Stimulated activated CD8-positive, alpha-beta memory T cell treated with anti-CD3 and anti-CD28 coated beads, Interleukin-2, amount 100 ng/mL, for 1 hour (primary cell): ENCODE data around the gene C1QL3.

ENCODE experiments used
- DNase-seq, 2 donors: peaks; one replicate each; pipeline ENCODE4 v3.0.0-alpha.2; 2020; ENCODE audit warnings: low read depth in 2 of 2

C1QL3 gene

DNA sequence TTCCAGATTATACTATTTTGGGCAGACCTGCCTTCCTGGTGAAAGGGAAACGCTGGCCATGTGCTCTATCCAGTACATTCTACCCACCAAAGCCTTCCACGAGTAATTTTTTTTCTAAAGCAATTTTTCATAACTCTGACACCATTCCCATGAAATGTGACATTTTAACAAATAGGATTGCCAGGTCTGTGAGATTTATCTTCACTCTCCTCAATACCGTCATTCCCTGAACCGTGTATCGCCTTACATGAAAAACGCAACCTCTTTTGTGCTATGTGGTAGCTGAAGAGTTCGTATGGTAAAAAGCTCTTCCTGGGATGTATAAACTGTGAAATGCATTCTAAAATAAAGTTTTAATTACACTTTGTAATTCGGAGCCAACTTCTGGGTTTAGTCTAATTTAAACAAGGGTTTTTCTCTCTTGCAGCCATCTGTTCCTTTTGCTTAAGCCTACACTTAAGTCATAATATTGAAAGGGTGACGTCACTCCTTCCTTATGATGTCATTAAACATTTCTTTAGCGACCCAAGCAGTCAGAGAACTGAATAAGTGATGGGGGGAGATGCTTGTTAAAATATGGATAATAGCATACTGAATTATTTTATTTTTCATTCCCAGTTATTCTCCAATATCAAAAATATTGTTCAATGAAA is 27.7 kb downstream of the C1QL3 start:
- no peak for DNase-seq

DNA sequence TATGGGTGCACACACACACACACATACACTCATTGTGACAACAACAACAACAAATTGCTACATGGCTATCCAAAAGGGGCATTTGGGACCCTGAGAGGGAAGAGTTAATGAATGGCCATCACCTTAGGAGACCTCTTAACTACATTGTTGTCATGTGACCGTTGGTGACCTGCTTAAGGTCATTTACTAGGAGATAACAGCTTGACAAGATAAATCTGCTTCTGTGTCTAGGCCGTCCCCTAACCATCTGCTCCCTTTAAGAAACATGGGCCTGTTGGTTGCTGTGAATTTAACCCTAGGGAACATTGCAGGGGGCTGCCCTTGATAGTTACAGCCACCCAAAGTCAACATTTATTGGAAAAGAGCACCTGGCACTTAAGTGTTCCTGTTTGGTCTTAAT is 29.7 kb downstream of the C1QL3 start:
- DNase-seq, result no peak

DNA sequence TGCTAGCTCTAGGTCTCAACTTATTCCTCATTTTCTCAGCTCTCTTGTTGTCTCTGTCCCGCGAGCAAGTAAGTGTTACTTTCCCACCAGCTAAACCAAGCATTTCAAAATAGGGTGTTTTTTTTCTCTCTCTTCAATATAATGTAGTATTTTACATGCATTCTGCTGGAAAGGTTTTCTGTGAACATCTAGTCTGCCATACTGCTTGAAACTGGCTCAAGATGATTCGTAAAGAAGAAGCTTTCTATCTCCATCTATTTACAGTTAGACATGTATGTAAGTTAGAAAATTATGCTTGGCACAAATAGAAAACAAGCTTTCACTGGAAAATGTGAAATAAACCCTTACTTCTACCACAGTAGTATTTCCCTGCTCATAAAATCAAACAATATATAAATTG is 31.2 kb downstream of the C1QL3 start:
- no peak for DNase-seq

DNA sequence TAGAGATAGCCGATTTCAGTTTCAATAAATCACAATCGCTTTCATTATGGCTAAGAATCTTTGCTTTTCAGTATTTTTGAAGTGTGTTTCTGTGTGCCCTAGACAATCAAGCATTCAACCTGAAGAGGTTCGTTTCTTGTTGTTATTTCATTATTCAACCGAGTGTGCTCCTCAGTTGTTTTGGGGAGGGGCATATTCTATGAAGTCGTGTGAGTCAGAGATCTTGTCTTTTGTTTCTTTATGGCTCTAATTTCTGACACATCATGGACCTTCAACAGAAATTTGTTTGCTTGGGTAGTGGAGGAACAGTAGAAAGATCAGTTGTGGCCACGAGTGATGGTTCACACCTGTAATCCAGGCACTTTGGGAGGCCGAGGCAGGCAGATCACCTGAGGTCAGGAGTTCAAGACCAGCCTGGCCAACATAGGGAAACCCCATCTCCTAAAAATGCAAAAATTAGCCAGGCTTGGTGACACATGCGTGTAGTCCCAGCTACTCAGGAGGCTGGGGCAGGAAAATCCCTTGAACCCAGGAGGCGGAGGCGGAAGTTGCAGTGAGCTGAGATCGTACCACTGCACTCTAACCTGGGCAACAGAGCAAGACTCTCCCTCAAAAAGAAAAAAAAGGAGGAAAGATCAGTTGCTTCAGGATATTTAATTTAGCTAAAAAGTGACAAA is 38.3 kb downstream of the C1QL3 start:
- no peak for DNase-seq

DNA sequence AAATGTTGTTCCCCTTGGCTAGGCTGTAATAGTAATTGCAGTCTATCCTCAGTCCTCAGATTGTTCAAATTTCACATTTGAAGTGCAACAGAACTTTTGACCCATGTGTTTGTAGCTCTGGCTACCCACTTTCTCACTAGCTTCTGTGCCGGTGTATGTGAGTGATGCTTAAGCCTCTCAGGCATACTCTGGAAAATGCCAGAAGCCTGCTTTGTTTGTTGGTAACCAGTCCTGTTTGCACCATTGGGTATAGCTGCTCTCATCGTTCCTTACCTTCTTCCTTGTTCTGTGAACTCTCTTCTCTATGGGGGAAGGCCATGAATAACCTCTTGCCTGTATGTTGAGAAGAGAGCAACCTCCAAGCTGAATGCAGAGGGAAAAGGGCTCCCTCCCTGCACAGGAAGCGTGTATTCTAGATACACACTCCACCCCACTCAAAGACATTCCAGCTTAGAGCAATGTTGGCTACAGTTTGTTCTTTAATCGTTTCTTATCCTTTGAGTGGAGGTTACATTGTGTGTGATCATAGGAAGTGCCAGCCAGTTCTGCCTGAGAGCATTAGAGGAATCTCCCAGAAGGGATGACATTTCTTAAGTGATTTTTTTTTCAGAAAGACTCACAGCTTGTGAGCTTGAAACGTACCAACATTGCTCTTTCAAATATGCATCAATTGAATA is 40.5 kb downstream of the C1QL3 start:
- DNase-seq, result no peak

DNA sequence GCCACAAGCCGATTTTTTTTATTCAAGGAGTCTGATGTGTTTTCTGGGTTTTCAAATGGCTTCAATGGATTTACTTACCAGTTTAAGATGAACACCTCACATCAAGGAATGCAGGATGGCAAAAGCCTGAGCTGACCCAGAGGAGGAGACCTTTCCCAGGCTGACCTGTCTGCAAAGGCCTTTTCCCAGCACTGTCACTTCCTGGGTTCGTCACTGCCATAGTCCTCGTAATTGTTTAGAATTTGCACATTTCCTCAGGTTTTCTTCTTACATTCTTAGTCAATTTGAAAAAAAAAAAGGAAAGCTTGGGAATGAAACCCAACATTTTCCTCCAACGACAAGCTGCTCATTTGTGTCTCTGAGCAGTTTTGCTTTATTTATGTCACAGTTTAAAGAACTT is 42.9 kb downstream of the C1QL3 start:
- no peak for DNase-seq

DNA sequence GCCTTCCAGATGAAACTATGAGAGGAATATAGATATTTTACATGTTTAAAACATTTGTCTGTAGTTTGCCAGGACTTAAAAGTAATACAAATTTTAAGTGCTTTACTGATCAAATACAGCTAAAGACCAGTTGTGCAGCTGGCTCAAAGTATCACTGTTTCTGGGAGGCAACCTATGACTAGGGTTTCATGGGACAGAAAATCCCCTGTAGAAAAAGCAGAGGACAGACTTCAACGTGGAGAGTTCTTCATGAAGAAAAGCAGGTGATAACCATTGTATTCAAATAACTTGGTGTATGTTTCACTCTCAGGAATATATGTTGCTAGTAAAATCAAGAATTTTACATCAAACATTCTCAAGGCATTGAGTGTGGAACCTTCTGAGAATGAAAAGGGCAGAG is 43.9 kb downstream of the C1QL3 start:
- no peak for DNase-seq

DNA sequence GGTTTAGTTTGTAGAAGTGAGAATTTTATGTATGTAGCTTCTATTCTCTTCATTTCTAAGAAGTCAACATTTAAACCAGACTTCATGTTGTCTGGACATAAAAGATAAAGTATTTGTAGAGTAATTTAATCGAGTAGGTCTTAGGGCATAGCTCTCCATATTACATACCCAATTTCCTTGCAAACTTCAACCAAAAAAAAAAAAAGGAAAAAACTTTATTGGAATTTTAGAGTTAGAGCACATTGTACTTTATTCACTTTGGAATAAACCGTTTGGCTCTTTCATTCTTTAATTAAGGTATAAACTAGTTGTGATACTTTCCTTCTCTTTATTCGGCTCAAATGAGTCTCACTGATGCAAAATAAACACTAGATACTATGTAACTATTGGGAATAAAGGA is 48.9 kb downstream of the C1QL3 start:
- no peak for DNase-seq

DNA sequence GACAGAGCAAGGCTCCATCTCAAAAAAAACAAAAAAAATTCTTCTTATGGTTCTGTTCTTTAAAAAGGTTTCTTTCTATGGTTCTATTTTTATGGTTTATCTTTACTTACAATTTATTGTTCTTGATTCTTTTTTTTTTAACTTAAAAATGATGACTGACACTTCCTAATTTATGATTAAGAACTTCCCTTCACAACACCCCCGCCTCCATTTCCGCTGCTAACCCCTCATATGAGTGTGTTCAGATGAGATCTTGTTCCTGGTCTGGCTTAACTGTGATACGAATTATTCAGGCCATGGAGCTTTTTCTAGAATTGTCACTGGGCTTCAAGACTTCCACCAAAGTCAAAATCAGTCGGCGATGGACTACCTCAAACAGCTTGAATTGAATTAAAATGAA is 50.9 kb downstream of the C1QL3 start:
- DNase-seq, result peak in 1 of 2 donors; percentile 7

DNA sequence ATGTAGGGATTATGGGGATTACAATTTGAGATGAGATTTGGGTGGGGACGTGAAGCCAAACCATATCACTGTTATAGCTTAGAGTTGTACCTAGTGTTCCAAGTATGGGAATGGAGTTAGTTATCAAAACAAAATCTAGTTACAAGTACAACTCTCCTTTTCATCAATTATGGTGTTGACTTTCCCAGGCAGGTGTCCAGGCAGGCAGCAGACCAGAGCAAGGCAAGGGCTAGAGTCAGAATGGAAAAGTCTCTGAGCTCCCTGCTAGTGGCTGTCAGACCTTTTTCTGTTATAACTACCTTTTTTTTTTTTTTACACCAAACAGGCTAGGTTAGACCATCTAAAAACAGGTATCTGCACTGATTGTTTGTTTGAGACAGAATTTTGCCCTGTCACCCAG is 55.7 kb downstream of the C1QL3 start:
- no peak for DNase-seq
